Naive thymus-derived CD8-positive, alpha-beta T cell (primary cell): ENCODE measurements around the gene CCDC57. TPM values are rescaled to one million over a fixed set of nuclear protein-coding genes. Genes with fewer than 3 reads are reported as not detected.
A peak's percentile ranks its signal among the peaks of the same experiment; 100 is the strongest.
"Not testable (repeated sequence)": the region's sequence is repeated elsewhere in the genome, so short reads cannot be mapped to it uniquely, and the experiment has no call there.

Source experiments
- ATAC-seq, 2 donors: fragments of 150-1000 bp; cut with Tn5 transposase in 1 of 2; sonication (Bioruptor Pico), chemical (Tn5 transposase) in 1 of 2; 1 replicate in 1 of 2; 2 replicates in 1 of 2; pipeline ENCODE4 v1.10.0; 2021; ENCODE audit warnings: mild to moderate bottlenecking in 2 of 2, moderate library complexity in 2 of 2
- POLR2A ChIA-PET: fragments of 350-600 bp; sonication (Branson Sonifier 250); formaldehyde crosslinking; loops from one replicate; lab custom pipeline; 2021; ENCODE audit warnings: antibody characterized with exemption; lab: Charles Lee
- DNase-seq, 10 donors: peaks; one replicate each; pipeline versions ENCODE4 v3.0.0 to v3.0.0-alpha.2; 2020 to 2022
- H3K27ac Mint-ChIP-seq, 10 donors: one replicate each; pipeline ENCODE4 v1.8.0; 2020 to 2022; ENCODE audit warnings: mild to moderate bottlenecking in 10 of 10, mixed read lengths in 10 of 10, moderate library complexity in 4 of 10, inconsistent platforms in 1 of 10
- H3K27me3 Mint-ChIP-seq, 5 donors: one replicate each; pipeline ENCODE4 v1.8.0; 2021 to 2022; ENCODE audit warnings: mixed read lengths in 5 of 5
- H3K36me3 Mint-ChIP-seq, 3 donors: one replicate each; pipeline ENCODE4 v1.8.0; 2020 to 2022; ENCODE audit warnings: mixed read lengths in 3 of 3, mild to moderate bottlenecking in 2 of 3, inconsistent platforms in 1 of 3
- H3K4me1 Mint-ChIP-seq, 4 donors: one replicate each; pipeline ENCODE4 v1.8.0; 2021 to 2022; ENCODE audit warnings: mixed read lengths in 4 of 4
- H3K4me3 Mint-ChIP-seq, 10 donors: one replicate each; pipeline ENCODE4 v1.8.0; 2020 to 2022; ENCODE audit warnings: mild to moderate bottlenecking in 10 of 10, mixed read lengths in 10 of 10, moderate library complexity in 6 of 10, inconsistent platforms in 1 of 10
- H3K9me3 Mint-ChIP-seq, 9 donors: one replicate each; pipeline ENCODE4 v1.8.0; 2020 to 2022; ENCODE audit warnings: mixed read lengths in 9 of 9, mild to moderate bottlenecking in 3 of 9, inconsistent platforms in 1 of 9, moderate library complexity in 1 of 9
- polyA plus RNA-seq, 3 donors: library from polyadenylated mRNA; unstranded; fragments of 300-500 nt; fragmentation: Illumina TruSeq; gene quantifications; one replicate each; pipeline ENCODE4 v1.2.3, GENCODE V29; 2021
- total RNA-seq, 8 experiments: library from RNA in 2 of 8; stranded (reverse) in 2 of 8; gene quantifications; one replicate each; pipeline ENCODE4 v1.2.3 and lab custom pipeline; 2021 to 2026

CCDC57 gene
- total and polyA plus RNA-seq, 5 experiments from 2014 or later = 39.6 to 80.0 (median 53.5) TPM

- DNase-seq (no peak), ATAC-seq (no peak)
- Mint-ChIP-seq H3K27me3 (no peaks in the 10 kb centered on the region), H3K4me1 (peaks cover 7 to 11% (median 9%) of the 10 kb centered on the region in 4 donors), H3K4me3 (peak overlapping the region in 1 of 10 donors; percentile 46), H3K9me3 (no peaks in the 10 kb centered on the region), H3K36me3 (peaks cover 4 to 58% (median 25%) of the 10 kb centered on the region in 3 donors), H3K27ac (peak overlapping the region in 1 of 10 donors; percentile 43)
- POLR2A ChIA-PET = no interaction called here
These were observed 19.0 kb downstream of the CCDC57 start for GRCh38 chr17:82193520-82194220.

GRCh38 chr17:82193050-82193449 is 19.6 kb downstream of the CCDC57 start:
- H3K4me3 Mint-ChIP-seq, POLR2A ChIA-PET, H3K9me3 Mint-ChIP-seq, H3K4me1 Mint-ChIP-seq, DNase-seq, H3K27me3 Mint-ChIP-seq, ATAC-seq: not testable (repeated sequence)
- peaks cover 4 to 53% (median 21%) of the 10 kb centered on the region in 3 donors for H3K36me3 Mint-ChIP-seq
- peak overlapping the region in 1 of 10 donors; percentile 40 for H3K27ac Mint-ChIP-seq

GRCh38 chr17:82188001-82188961 is 24.4 kb downstream of the CCDC57 start:
- Mint-ChIP-seq H3K36me3 (peaks cover 3 to 46% (median 4%) of the 10 kb centered on the region in 3 donors), H3K4me1 (peaks cover 0 to under 1% (median 0%) of the 10 kb centered on the region in 4 donors), H3K9me3 (no peaks in the 10 kb centered on the region), H3K4me3 (no peak overlapping the region), H3K27ac (no peak overlapping the region), H3K27me3 (no peaks in the 10 kb centered on the region)
- ATAC-seq = no peak
- no peak for DNase-seq
- POLR2A ChIA-PET = no interaction called here

GRCh38 chr17:82187500-82187899 is 25.1 kb downstream of the CCDC57 start:
- Mint-ChIP-seq H3K9me3 (no peaks in the 10 kb centered on the region), H3K4me1 (no peaks in the 10 kb centered on the region), H3K4me3 (no peak overlapping the region), H3K27me3 (no peaks in the 10 kb centered on the region), H3K27ac (no peak overlapping the region), H3K36me3 (peaks cover 0 to 46% (median 4%) of the 10 kb centered on the region in 3 donors)
- ATAC-seq = no peak
- DNase-seq = no peak
- POLR2A ChIA-PET = no interaction called here

GRCh38 chr17:82186221-82186620 is 26.4 kb downstream of the CCDC57 start:
- DNase-seq = no peak
- POLR2A ChIA-PET = no interaction called here
- H3K4me3 Mint-ChIP-seq = no peak overlapping the region
- H3K9me3 Mint-ChIP-seq = no peaks in the 10 kb centered on the region
- no peaks in the 10 kb centered on the region for H3K4me1 Mint-ChIP-seq
- H3K27ac Mint-ChIP-seq = no peak overlapping the region
- peaks cover 0 to 49% (median 4%) of the 10 kb centered on the region in 3 donors for H3K36me3 Mint-ChIP-seq
- H3K27me3 Mint-ChIP-seq = no peaks in the 10 kb centered on the region
- ATAC-seq = no peak

- H3K36me3 Mint-ChIP-seq = peaks cover 0 to 52% (median 5%) of the 10 kb centered on the region in 3 donors
- H3K9me3 Mint-ChIP-seq = no peaks in the 10 kb centered on the region
- no peaks in the 10 kb centered on the region for H3K4me1 Mint-ChIP-seq
- POLR2A ChIA-PET = no interaction called here
- H3K27ac Mint-ChIP-seq = no peak overlapping the region
- ATAC-seq (no peak), DNase-seq (no peak)
- no peaks in the 10 kb centered on the region for H3K27me3 Mint-ChIP-seq
- H3K4me3 Mint-ChIP-seq = no peak overlapping the region
These were observed 27.9 kb downstream of the CCDC57 start for GRCh38 chr17:82184761-82185160.

- ATAC-seq (no peak), DNase-seq (no peak)
- H3K27me3 Mint-ChIP-seq = no peaks in the 10 kb centered on the region
- H3K9me3 Mint-ChIP-seq = no peaks in the 10 kb centered on the region
- no peak overlapping the region for H3K4me3 Mint-ChIP-seq
- H3K4me1 Mint-ChIP-seq = no peaks in the 10 kb centered on the region
- no peak overlapping the region for H3K27ac Mint-ChIP-seq
- POLR2A ChIA-PET = interaction anchor here (1.8 kb wide), 1 partner anchor 20 kb away, joined by 5 read pairs; no protein-coding TSS in a partner anchor
- peaks cover 0 to 54% (median 9%) of the 10 kb centered on the region in 3 donors for H3K36me3 Mint-ChIP-seq
These were observed 31.7 kb downstream of the CCDC57 start for GRCh38 chr17:82180776-82181528.

GRCh38 chr17:82179946-82180475 is 32.6 kb downstream of the CCDC57 start:
- peak overlapping the region in 1 of 10 donors; percentile 46 for H3K27ac Mint-ChIP-seq
- H3K4me3 Mint-ChIP-seq = no peak overlapping the region
- DNase-seq = no peak
- ATAC-seq = no peak
- H3K9me3 Mint-ChIP-seq = no peaks in the 10 kb centered on the region
- no peaks in the 10 kb centered on the region for H3K27me3 Mint-ChIP-seq
- H3K36me3 Mint-ChIP-seq = peaks cover 0 to 51% (median 9%) of the 10 kb centered on the region in 3 donors
- no peaks in the 10 kb centered on the region for H3K4me1 Mint-ChIP-seq
- POLR2A ChIA-PET = no interaction called here

- Mint-ChIP-seq H3K27ac (no peak overlapping the region), H3K4me3 (no peak overlapping the region), H3K4me1 (no peaks in the 10 kb centered on the region), H3K27me3 (no peaks in the 10 kb centered on the region), H3K36me3 (peaks cover 0 to 46% (median 9%) of the 10 kb centered on the region in 3 donors), H3K9me3 (no peaks in the 10 kb centered on the region)
- ATAC-seq (no peak), DNase-seq (no peak)
- POLR2A ChIA-PET = no interaction called here
These were observed 33.2 kb downstream of the CCDC57 start for GRCh38 chr17:82179412-82179811.

- ATAC-seq (no peak), DNase-seq (no peak)
- POLR2A ChIA-PET = no interaction called here
- Mint-ChIP-seq H3K27ac (no peak overlapping the region), H3K4me1 (no peaks in the 10 kb centered on the region), H3K4me3 (no peak overlapping the region), H3K27me3 (no peaks in the 10 kb centered on the region), H3K36me3 (peaks cover 0 to 40% (median 9%) of the 10 kb centered on the region in 3 donors), H3K9me3 (no peaks in the 10 kb centered on the region)
These were observed 34.0 kb downstream of the CCDC57 start for GRCh38 chr17:82178499-82179261.

GRCh38 chr17:82177761-82178498 is 34.7 kb downstream of the CCDC57 start:
- H3K27ac Mint-ChIP-seq = no peak overlapping the region
- no peak for DNase-seq
- H3K36me3 Mint-ChIP-seq = peaks cover 0 to 36% (median 10%) of the 10 kb centered on the region in 3 donors
- no peaks in the 10 kb centered on the region for H3K4me1 Mint-ChIP-seq
- no peaks in the 10 kb centered on the region for H3K27me3 Mint-ChIP-seq
- no peak overlapping the region for H3K4me3 Mint-ChIP-seq
- ATAC-seq = no peak
- H3K9me3 Mint-ChIP-seq = no peaks in the 10 kb centered on the region
- POLR2A ChIA-PET = no interaction called here
